GM12865 (cell line): Measurements from ENCODE around the gene B3GALT6.

Experiments
- DNase-seq: peaks from one replicate; pipeline ENCODE4 v3.0.0; 2010; ENCODE audit warnings: low read depth
- H3K4me3 ChIP-seq: 2 replicates; pipeline ENCODE4 v1.5.1; 2011; ENCODE audit warnings: mild to moderate bottlenecking, low read depth, low read length, control low read depth
- CTCF ChIP-seq: IDR thresholded peaks from 2 replicates; pipeline ENCODE4 v1.5.1; 2011; ENCODE audit warnings: low read length, control low read depth, low read depth, inconsistent platforms; ENCODE audit not compliant: insufficient read depth; ENCODE audit errors: missing control alignments

B3GALT6 gene

DNA sequence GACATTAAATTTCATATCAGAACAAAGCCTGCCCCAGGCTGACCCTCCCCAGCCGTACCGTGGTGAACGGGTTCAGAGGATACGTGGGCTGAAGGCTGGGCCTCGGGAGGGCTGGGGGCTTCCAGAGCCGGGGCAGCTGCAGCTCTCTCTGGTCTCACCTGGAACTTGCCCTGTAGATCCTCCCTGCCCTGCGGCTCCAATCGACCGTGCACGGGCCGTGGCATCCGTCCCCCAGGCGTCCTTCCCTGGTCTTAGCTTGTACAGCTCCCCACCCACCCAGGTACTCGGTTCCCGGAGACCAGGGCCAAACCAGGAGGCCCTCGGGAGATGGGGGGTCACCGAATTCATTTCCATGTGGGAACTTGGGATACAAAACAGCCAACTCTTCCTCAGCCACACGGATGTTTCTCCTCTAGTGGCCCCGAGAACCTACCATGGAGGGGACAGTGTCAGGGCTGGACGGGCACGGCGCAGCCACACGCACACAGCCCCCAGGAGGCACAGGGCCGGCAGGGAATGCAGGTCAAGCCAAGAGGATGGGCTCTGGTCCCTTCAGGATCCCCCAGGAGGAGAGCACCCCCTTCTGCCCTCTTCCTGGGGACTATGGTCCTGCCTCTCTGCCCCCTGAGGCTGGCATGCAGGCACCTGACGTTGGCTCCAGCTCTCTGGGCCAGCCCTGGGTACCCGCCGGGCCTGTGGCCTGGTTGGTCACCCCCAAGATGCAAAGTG lies 3.1 kb downstream of the B3GALT6 start:
- no peak for DNase-seq
- no peak overlapping the region for H3K4me3 ChIP-seq
- TF ChIP-seq CTCF, result no peak

DNA sequence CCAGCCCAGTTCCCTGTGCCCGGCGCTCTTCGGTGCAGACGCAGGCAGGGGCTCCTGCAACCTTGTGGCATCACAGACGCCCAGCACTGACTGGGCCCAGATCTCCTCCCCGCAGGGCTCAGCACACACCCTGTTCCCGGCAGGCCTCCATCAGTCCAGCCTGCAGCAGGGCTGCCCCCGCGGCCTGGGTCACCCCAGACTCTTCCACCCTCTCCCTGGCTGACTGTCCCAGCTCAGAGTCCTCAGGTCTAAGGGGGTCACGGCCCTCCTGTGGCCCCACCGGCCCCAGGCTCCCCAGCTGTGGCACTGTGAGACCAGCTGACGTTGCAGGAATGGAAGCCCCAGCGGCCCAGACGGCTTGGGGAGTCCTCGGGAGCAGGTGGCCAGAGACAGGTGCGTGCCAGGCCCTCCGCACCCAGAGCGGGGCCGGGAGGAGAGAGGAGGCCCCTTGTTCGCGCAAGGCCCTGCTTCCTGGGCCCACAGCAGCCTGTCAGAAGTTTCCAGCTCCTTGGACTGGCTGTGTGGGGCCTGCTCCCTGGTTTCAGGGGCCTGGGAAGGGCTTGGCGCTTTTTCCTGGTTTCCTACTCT lies 4.2 kb downstream of the B3GALT6 start:
- TF ChIP-seq CTCF, result no peak
- H3K4me3 ChIP-seq, result no peak overlapping the region

DNA sequence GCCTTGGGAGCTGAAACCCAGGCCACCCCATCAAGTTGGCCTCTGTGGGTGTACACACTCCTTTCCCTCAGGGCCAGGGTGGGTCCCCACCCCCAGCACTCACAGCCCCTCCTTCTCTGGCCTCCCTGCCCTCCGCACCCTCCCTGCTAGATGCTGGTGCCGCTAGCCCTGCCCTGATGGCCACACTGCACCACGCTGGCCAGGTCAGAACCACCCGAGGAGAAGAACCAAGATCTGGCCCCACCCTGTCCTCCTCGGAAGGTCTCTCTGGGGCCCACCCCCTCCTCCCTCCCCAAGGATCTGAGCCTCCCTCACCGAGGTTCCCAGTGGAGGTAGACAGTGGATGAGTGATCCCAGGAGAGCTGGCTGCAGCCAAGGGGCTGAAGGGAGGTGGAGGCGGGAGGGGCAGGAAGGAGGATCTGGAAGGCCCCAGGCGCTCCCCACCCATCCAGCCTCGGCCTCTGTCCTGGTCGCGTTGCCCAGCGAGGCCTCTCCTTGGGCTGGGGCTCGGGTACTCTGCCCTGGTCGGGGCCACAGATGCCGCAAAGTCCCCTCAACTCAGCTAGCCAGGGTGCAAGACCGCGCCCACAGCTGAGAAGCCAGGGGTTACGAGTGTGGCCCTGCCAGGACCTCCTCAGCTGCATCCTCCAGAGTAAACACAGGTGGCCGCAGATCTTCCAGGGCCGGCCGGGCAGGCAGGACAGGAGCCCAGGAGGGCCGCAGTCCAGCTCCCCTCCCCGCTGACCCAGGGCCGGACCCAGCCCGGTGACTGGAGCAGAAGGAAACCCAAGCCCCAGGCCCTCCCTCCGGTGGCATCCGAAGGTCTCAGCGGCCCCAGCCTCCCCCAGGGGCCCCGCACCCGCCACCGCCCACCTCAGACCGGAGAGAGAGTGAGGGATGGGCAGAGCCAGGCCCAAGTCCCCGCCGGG lies 5.2 kb downstream of the B3GALT6 start:
- TF ChIP-seq CTCF, result no peak
- no peak overlapping the region for H3K4me3 ChIP-seq
- no peak for DNase-seq

More for the DNA sequence above, 4.2 kb downstream of the B3GALT6 start:
- DNase-seq, result no peak

- TF ChIP-seq CTCF, result no peak
- no peak overlapping the region for H3K4me3 ChIP-seq
- DNase-seq, result no peak
These were observed 6.1 kb downstream of the B3GALT6 start for GRCh38 chr1:1237874-1238701.

DNA sequence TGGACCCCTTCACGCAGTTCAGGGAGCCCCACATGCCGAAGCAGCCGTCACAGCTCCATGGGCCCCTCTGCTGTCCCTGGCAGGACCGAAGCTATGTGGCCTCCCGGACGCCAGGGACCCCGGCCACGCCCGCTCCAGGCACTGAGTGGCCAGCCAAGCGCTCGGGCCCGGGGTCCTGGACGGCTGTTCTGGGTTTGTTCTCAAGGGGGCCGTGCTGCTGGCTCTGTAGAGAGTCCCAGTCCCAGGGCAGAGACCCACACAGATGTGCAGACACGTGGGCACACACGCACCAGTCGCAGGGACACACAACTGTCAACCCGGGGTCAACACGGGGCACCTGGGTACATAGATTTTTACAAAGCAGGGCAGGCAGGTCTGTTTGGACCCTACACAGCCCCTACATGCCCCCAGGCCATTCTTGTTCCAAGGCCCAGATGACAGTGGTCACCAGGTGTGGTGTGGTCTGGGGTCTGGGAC lies 6.7 kb downstream of the B3GALT6 start:
- H3K4me3 ChIP-seq, result no peak overlapping the region
- no peak for TF ChIP-seq CTCF
- DNase-seq, result no peak

GRCh38 chr1:1239227-1239613 lies 7.2 kb downstream of the B3GALT6 start:
- DNase-seq, result no peak
- no peak for TF ChIP-seq CTCF
- no peak overlapping the region for H3K4me3 ChIP-seq
